MM.1S (cell line): ENCODE measurements around the gene LRMDA.

Source experiments
- CTCF ChIP-seq: fragments of 300-600 bp; sonication (generic); IDR thresholded peaks from 2 replicates; pipeline ENCODE4 v1.5.1; 2016; ENCODE audit warnings: antibody characterized with exemption, low read length, mixed read lengths
- EZH2 ChIP-seq: fragments of 300-600 bp; sonication (generic); optimal IDR thresholded peaks from 2 replicates; pipeline ENCODE3; 2017; ENCODE audit warnings: low read depth, mild to moderate bottlenecking, antibody characterized with exemption, low read length, mixed read lengths

DNA sequence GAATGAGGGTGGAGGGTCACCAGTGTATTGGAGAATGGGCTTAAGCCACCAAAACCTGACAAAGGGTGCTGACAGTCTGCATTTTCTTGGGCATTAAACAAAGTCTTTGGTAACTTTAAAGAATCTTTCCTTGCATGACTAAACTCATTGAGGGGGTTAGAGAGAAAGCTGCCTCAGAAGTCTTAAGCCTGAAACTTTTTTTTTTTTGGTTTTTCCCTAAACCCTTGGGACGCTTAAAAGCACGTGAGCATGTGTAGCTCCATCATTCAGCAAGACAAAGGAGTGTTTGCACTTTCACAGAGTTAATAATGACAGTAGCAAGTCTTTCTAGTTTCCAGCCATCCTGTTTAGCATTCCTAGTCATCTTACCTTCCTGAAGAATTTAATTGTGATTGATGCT lies 110.7 kb downstream of the LRMDA start:
- no peak for TF ChIP-seq CTCF
- TF ChIP-seq EZH2: no peak
